Motor neuron (in vitro differentiated cells): ENCODE results near the gene CMTM8. TPM values are rescaled to one million over a fixed set of nuclear protein-coding genes. Genes with fewer than 3 reads are reported as not detected.
"Not testable (repeated sequence)": the region's sequence is repeated elsewhere in the genome, so short reads cannot be mapped to it uniquely, and the experiment has no call there.

Source experiments
- ATAC-seq, 8 experiments: fragments of 200-7000 bp; cut with Tn5 transposase; replicated peaks in 6 of 8; 2 replicates each; pipeline ENCODE4 v1.8.0; 2021; ENCODE audit warnings: mild to moderate bottlenecking in 8 of 8, moderate library complexity in 8 of 8
- H3K27ac ChIP-seq, 2 donors: fragments of 250-450 bp; sonication (Bioruptor Pico); 2 replicates each; pipeline ENCODE4 v1.9.0; 2021; ENCODE audit warnings: antibody characterized with exemption in 2 of 2, mild to moderate bottlenecking in 2 of 2, moderate library complexity in 1 of 2
- H3K4me1 ChIP-seq, 2 donors: fragments of 250-450 bp; sonication (Bioruptor Pico); replicated peaks in 1 of 2; 2 replicates each; pipeline ENCODE4 v1.6.1; 2021; ENCODE audit warnings: antibody characterized with exemption in 2 of 2, mild to moderate bottlenecking in 2 of 2, moderate library complexity in 1 of 2
- H3K4me3 ChIP-seq, 5 donors: fragments of 250-450 bp; sonication (Bioruptor Pico); 2 replicates each; pipeline ENCODE4 v1.9.0; 2021; ENCODE audit warnings: antibody characterized with exemption in 5 of 5, mild to moderate bottlenecking in 5 of 5, moderate library complexity in 4 of 5
- WGBS, 10 experiments: fragments of 450-650 bp; shearing (Covaris generic); methylation state at CpG; one replicate each; pipeline ENCODE4 v1.0.0; 2022; 5-methylcytosine and 5-hydroxymethylcytosine counted together
- in situ Hi-C, 9 experiments: fragments of 400-800 bp; cut with MboI; loops; one replicate each; pipeline ENCODE4 v1.15.0; 2021; ENCODE audit warnings: low sequenced_read_pairs in 9 of 9, low pct_unique_long_range_greater_than_20kb in 2 of 9; ENCODE audit not compliant: unreplicated experiment in 9 of 9
- total RNA-seq, 8 experiments: library from RNA; unstranded; fragments of 300-600 nt; gene quantifications; 2 replicates each; pipeline versions ENCODE4 v1.2.3 to v1.2.4, GENCODE V29; 2022

Gene CMTM8
- total RNA-seq, 8 experiments from 2014 or later, result 0.40 to 2.4 (median 1.3) TPM

DNA sequence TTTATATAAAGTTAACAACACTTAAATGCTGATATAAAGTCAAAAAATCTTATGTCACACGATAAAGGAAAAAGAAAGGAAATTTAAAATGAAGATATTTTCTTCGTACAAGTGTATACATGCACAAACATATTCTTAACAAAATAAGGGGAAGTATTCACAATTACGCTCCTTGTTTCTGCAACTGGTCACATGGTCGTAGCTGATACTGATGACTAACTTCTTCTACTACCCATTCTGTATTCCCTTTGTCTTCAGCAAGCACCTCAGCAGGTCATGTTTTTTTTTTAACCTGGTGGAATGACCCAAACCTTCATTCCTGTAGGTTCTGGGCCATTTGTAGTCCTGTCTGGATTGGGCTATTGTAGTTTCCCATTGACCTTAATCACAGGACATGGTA, 30.0 kb upstream of the CMTM8 start:
- no peak for ATAC-seq
- no peaks in the 10 kb centered on the region for H3K4me1 ChIP-seq
- in situ Hi-C loops, result no loop called here
- H3K4me3 ChIP-seq, result no peak overlapping the region
- no peak overlapping the region for H3K27ac ChIP-seq
- WGBS, 10 experiments, result 67 to 95% (median 89%) methylated on average over 2 to 4 of the region's 4 CpGs; no CpG with 5 or more reads in 1 of the 10 experiments

DNA sequence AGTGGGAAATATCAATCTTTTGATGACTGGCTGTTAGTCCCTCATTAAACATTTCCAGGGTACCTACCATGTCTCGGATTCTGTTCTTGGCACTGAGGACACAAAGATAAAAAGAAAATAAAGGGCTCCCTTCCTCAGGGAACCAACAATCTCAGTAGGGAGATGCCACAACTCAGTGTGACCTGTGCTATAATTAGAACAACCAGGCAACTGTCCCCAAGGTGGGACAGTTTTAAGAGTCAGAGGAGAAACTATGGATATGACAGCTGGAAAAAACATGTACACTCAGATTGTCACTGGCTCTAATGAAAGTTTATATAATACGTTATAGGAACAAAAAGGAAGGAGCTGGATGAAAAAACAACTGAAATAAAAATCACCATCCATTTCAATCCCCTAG, 23.3 kb upstream of the CMTM8 start:
- Histone ChIP-seq H3K27ac (no peak overlapping the region), H3K4me1 (peaks cover 6% of the 10 kb centered on the region in 2 donors), H3K4me3 (no peak overlapping the region)
- in situ Hi-C loops, result no loop called here
- WGBS, 10 experiments, result 33 to 100% (median 86%) methylated on average over 1 to 2 of the region's 2 CpGs; no CpG with 5 or more reads in 1 of the 10 experiments
- ATAC-seq, result no peak

DNA sequence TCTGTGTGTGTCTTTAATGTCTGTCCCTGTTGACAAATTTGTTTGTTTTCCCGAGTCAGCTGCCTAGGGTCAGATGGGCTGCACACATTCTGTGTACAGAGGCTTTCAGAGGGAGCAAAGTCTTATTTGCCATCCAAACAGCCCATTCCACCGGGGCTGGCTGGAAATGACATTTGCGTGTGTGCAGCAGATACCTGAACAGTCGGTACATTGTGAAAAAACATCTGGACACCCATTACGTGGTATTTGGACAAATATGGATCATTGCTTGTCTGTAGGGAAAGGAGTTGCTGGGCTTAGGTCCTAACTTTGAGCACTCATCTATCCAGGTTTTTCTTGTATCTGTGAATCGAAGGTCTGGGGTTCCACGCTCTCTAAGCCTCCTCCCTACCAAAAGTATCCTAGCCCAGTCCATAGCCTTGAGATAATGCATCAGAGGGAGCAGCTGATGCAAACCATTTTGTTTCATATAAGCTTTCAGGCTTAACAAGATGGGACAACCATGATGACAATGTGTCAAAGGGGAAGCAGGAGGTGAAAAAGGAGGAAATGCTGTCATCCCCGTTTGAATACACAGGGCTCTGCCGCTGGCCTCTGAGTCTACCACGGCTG, 22.2 kb upstream of the CMTM8 start:
- Histone ChIP-seq H3K27ac (no peak overlapping the region), H3K4me1 (peaks cover 6% of the 10 kb centered on the region in 2 donors), H3K4me3 (no peak overlapping the region)
- peak in 4 of 8 experiments; percentile 33 to 93 (median 47) for ATAC-seq
- in situ Hi-C loops, result no loop called here
- WGBS, 10 experiments, result 18 to 69% (median 47%) methylated on average over 1 to 9 of the region's 10 CpGs; no CpG with 5 or more reads in 1 of the 10 experiments

DNA sequence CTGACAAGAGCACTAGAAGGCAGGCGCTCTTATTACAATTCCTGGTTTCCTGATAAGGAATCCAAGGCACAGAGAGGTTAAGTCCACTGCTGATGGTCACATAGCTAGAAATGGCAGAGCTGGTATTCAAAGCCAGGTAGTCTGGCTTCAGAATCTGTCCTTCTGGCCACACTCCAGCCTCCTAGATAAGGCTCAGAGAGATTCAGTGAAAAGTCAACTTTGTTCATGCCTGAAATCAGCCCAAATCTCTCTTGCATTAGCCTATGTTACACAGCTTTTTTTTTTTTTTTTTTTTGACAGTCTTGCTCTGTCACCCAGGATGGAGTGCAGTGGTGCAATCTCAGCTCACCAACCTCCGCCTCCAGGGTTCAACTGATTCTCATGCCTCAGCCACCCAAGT, 21.1 kb upstream of the CMTM8 start:
- Histone ChIP-seq H3K4me3 (no peak overlapping the region), H3K27ac (no peak overlapping the region), H3K4me1 (peaks cover 6% of the 10 kb centered on the region in 2 donors)
- 11 to 100% (median 100%) methylated on average over 1 to 2 of the region's 2 CpGs; no CpG with 5 or more reads in 1 of the 10 experiments for WGBS, 10 experiments
- ATAC-seq, result no peak
- in situ Hi-C loops, result no loop called here

DNA sequence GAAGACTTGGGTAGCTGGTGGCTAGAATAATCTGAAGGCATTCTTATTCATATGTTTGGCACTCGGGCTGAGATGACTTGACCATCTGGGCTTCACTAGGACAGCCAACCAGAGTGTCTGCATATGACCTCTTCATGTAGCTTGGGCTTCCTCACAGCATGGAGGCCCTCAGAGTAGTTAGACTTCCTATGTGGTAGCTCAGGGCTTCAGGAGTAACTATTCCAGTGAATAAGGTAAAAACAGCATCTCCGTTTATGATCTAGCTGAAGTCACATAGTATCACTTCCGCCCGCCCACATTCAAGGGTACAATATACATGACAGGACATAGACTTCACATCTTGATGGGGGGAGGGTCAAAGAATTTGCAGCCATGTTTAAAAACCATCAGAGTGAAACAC, 18.9 kb upstream of the CMTM8 start:
- Histone ChIP-seq H3K4me1 (peaks cover 17 to 18% of the 10 kb centered on the region in 2 donors), H3K4me3 (no peak overlapping the region), H3K27ac (no peak overlapping the region)
- ATAC-seq, result no peak
- in situ Hi-C loops, result no loop called here
- 58 to 100% (median 94%) methylated on average over 1 to 4 of the region's 4 CpGs; no CpG with 5 or more reads in 3 of the 10 experiments for WGBS, 10 experiments

DNA sequence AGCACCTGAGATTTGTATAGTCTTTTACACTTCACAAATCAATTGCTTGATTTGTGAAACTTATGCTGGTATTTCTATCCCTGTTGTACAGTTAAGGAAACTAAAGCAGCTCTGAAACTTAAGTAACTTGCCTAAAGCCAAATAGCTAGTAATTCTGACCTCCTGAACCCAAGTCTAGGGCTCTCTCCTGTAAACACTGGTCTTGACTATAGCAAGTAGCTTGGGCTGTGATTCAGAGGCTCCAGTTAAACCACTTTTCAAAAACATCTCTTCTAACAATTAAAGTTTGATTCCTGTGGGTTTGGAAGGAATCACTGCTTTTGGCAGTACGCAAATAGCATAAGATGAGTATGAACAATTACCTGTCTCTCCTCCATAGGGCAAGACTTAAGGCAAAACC, 18.5 kb upstream of the CMTM8 start:
- Histone ChIP-seq H3K4me1 (peaks cover 18% of the 10 kb centered on the region in 2 donors), H3K27ac (no peak overlapping the region), H3K4me3 (no peak overlapping the region)
- in situ Hi-C loops, result no loop called here
- 55 to 100% (median 87%) methylated on average over 1 of the region's 1 CpG; no CpG with 5 or more reads in 2 of the 10 experiments for WGBS, 10 experiments
- no peak for ATAC-seq

DNA sequence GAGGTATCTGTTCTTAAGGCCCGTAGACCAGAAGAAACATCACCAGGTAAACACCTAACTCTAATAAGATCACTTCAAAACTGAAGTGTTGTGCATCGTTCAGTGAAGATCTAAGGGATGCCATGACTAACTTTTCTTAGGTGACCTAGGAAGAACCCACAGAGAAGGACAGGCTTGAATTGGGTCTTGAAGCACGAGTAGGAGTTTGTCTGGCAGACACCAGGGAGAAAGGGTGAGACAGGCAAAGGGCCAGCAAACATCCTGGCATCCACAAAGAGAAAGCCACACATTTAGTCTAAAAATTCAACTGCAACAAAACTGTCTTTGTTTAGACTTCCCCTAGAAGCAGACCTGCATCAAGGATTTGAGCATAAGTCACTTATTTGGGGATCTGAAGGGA, 15.5 kb upstream of the CMTM8 start:
- 0 to 90% (median 83%) methylated on average over 1 to 3 of the region's 3 CpGs; no CpG with 5 or more reads in 2 of the 10 experiments for WGBS, 10 experiments
- H3K4me3 ChIP-seq, result no peak overlapping the region
- in situ Hi-C loops, result no loop called here
- H3K27ac ChIP-seq, result no peak overlapping the region
- H3K4me1 ChIP-seq, result peaks cover 12 to 23% of the 10 kb centered on the region in 2 donors
- no peak for ATAC-seq

DNA sequence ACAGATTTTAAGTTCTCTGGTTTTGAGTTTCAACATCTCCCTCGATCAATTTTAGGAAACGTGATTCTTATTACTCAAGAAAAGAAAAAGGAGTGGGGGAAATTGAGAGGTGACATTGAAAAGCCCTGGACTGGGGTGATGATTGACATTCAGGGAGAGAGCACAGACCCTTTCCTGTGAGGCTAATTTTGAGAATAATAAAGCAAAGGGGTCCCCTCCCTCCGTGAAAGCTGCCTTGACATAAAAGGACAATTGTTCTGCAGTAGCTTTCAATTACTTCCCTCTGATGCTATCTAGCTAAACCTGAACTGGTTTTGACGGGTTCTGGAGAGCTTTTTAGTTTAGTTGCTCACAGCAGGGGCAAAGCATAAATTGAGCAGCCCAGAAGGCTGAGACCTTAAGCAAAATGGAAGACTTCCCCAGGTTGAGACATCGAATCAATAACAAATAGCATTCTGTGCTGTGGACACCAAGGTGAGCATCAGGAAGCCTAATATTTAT, 14.4 kb upstream of the CMTM8 start:
- in situ Hi-C loops, result no loop called here
- Histone ChIP-seq H3K4me3 (no peak overlapping the region), H3K27ac (no peak overlapping the region), H3K4me1 (peaks cover 12 to 23% of the 10 kb centered on the region in 2 donors)
- ATAC-seq, result peak in 5 of 8 experiments; percentile 40 to 78 (median 57)
- WGBS, 10 experiments, result 0 to 57% (median 36%) methylated on average over 1 to 5 of the region's 5 CpGs

DNA sequence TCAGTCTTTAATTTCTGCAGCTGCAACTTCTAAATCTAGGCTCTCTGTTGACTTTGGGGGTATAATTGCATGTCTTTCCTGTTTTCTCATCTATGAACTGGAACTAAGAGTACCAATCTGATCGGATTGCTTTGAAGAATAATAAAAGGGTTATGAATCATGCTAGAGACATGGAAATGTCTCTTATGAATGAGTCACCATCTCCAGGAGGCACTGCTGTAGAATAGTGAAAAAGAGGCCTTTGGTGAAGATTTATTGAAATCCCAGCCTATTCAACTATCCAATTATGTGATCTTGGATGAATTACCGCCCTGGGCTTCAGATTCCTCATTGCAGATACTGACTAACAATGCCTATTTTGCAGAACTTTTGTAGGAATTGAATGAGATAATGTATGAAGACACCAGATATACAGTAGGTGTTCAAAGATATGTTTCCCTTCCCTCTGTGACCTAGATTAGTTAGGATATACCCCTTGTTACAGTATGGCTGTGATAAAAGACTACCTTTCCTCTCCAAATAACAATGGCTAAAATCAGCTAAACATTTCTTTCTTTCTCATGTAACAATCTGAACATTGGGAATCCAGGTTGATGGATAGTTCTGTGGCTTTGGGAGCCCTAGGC, 11.5 kb upstream of the CMTM8 start:
- in situ Hi-C loops, result no loop called here
- no peak overlapping the region for H3K4me3 ChIP-seq
- WGBS, 10 experiments, result 0 to 80% (median 45%) methylated on average over 1 to 2 of the region's 2 CpGs
- no peak overlapping the region for H3K27ac ChIP-seq
- peaks cover 12 to 23% of the 10 kb centered on the region in 2 donors for H3K4me1 ChIP-seq
- peak in 6 of 8 experiments; percentile 66 to 94 (median 92) for ATAC-seq

DNA sequence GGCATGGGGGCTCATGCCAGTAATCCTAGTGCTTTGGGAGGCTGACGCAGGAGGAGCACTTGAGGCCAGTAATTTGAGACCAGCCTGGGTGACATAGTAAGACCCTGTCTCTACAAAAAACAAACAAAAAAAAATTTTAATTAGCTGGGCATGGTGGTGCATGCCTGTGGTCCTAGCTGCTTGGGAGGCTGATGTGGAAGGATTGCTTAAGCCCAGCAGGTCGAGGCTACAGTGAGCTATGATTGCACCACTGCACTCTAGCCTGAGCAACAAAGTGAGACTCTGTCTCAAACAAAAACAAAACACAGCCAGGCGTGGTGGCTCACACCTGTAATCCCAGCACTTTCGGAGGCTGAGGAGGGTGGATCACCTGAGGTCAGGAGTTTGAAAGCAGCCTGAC, 9.7 kb upstream of the CMTM8 start:
- 20 to 100% (median 69%) methylated on average over 1 to 4 of the region's 4 CpGs; no CpG with 5 or more reads in 2 of the 10 experiments for WGBS, 10 experiments
- ATAC-seq, H3K4me3 ChIP-seq, H3K27ac ChIP-seq, in situ Hi-C loops: not testable (repeated sequence)
- peaks cover 8 to 20% of the 10 kb centered on the region in 2 donors for H3K4me1 ChIP-seq

DNA sequence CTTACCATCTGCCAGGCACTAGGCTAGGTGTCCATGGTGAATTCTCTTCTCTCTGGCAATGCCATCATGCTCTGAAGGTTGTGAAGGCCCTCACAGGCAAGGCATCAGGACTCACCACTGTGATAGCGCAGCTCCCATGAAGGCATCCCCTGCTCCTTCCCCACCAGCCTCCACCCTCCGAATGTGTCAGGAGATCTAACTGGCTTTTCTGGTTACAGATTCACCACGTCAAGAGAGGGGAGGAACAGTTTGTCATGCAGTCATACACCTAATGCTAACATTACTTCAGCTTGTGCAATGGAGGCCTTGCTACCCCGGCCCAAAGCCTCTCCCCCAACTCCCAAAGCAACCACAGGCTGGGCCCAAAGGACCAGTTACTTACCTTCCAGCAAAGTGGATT, 8.9 kb upstream of the CMTM8 start:
- no peak for ATAC-seq
- Histone ChIP-seq H3K4me3 (no peak overlapping the region), H3K4me1 (peaks cover under 1 to 12% of the 10 kb centered on the region in 2 donors), H3K27ac (no peak overlapping the region)
- WGBS, 10 experiments, result 0 to 100% (median 81%) methylated on average over 1 to 4 of the region's 4 CpGs; no CpG with 5 or more reads in 1 of the 10 experiments
- in situ Hi-C loops, result no loop called here

DNA sequence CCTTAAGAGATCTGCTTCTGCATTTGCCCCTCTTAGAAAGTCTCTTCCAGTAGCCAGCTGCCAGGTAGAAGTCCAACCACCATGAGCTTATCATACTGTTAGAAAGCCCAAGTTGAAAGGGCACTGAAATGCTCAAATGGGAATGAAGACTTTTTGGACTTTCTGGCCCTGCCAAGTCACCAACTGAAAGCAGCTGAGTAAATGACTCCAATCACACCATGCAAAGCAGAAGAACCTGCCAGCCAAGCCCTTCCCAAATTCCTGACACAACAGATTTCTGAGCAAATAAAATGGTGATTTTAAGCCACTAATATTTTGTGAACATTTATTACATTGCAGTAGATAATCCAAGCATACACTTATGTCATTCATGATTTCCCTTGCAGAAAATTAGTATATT, 2.1 kb upstream of the CMTM8 start:
- no peaks in the 10 kb centered on the region for H3K4me1 ChIP-seq
- H3K27ac ChIP-seq, result no peak overlapping the region
- no peak for ATAC-seq
- in situ Hi-C loops, result no loop called here
- H3K4me3 ChIP-seq, result no peak overlapping the region

DNA sequence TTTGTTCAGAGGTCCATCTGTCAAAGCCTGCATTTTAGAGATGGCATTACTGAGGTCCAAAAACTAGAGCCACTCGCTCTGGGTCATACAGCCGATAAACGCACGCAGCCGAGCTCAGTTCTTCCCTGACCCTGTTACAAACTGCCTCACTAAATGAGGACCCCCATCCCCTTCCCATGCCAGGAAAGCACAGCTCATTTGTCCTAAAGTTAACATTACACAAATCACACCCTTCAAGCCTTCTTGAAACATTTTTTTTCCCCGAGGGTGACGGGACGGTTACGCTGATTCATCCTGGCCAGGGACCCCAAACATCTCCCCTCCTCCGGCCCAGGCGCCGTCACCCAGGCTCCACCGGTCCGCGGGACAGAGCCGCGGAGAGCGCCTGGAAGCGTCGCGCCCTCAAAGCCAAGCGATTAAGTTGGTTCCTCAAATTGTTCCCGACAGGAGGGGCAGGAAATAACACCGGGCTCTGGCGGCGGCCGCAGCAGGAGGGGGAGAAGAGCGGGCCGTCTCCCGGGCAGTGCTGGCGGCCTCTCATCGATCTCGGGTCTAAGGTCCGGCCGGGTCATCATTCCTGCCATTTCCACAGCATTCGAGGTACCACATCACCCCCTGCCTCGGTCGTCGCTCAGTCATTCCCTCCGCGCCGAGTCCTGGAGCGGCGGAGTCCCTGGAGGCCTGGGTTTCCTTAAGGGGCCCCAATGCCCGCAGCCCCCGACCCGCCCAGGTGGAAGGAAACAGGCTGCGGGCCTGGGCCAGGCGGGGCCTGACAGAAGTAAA, 619 bp upstream of the CMTM8 start:
- in situ Hi-C loops, result no loop called here
- peak; percentile 8 to 53 (median 42) for ATAC-seq
- Histone ChIP-seq H3K4me1 (no peaks in the 10 kb centered on the region), H3K27ac (no peak overlapping the region), H3K4me3 (peak overlapping the region; percentile 46 to 66 (median 54))
- WGBS, 10 experiments, result 0 to 100% (median 13%) methylated on average over 1 to 21 of the region's 49 CpGs; no CpG with 5 or more reads in 1 of the 10 experiments
